BE2C (cell line): ENCODE measurements around the gene XXYLT1.

ENCODE experiments used
- DNase-seq: peaks from one replicate; pipeline ENCODE4 v3.0.0-alpha.2; 2020
- H3K27me3 ChIP-seq: fragments of 250-450 bp; sonication (Bioruptor Pico); 2 replicates; pipeline ENCODE4 v1.5.1; 2020; ENCODE audit warnings: mild to moderate bottlenecking
- H3K36me3 ChIP-seq: fragments of 250-450 bp; sonication (Bioruptor Pico); 2 replicates; pipeline ENCODE4 v1.5.1; 2020; ENCODE audit warnings: mild to moderate bottlenecking
- H3K4me1 ChIP-seq: fragments of 250-450 bp; sonication (Bioruptor Pico); 2 replicates; pipeline ENCODE4 v1.5.1; 2020
- H3K4me3 ChIP-seq: 2 replicates; pipeline ENCODE4 v1.5.1; 2011; ENCODE audit warnings: low read depth, low read length
- H3K9me3 ChIP-seq: fragments of 250-450 bp; sonication (Bioruptor Pico); 2 replicates; pipeline ENCODE4 v1.5.1; 2020
- CTCF ChIP-seq: IDR thresholded peaks from 2 replicates; pipeline ENCODE4 v1.5.1; 2012; ENCODE audit warnings: mild to moderate bottlenecking, low read depth, low read length

Gene XXYLT1

GRCh38 chr3:195263925-195264600, 6.9 kb downstream of the XXYLT1 start:
- Histone ChIP-seq H3K4me3 (no peak overlapping the region), H3K9me3 (no peaks in the 10 kb centered on the region), H3K27me3 (no peaks in the 10 kb centered on the region), H3K4me1 (peaks cover 2% of the 10 kb centered on the region), H3K36me3 (peaks cover 4% of the 10 kb centered on the region)
- no peak for TF ChIP-seq CTCF
- DNase-seq, result no peak

- DNase-seq, result no peak
- no peaks in the 10 kb centered on the region for H3K27me3 ChIP-seq
- no peak overlapping the region for H3K4me3 ChIP-seq
Observed at GRCh38 chr3:195263193-195263924, 7.6 kb downstream of the XXYLT1 start.

GRCh38 chr3:195261925-195262324, 9.0 kb downstream of the XXYLT1 start:
- Histone ChIP-seq H3K36me3 (peaks cover 4% of the 10 kb centered on the region), H3K4me3 (no peak overlapping the region), H3K27me3 (no peaks in the 10 kb centered on the region), H3K9me3 (no peaks in the 10 kb centered on the region), H3K4me1 (peaks cover 16% of the 10 kb centered on the region)
- no peak for TF ChIP-seq CTCF
- DNase-seq, result no peak

More at GRCh38 chr3:195263193-195263924, 7.6 kb downstream of the XXYLT1 start:
- Histone ChIP-seq H3K4me1 (peaks cover 9% of the 10 kb centered on the region), H3K36me3 (peaks cover 4% of the 10 kb centered on the region), H3K9me3 (no peaks in the 10 kb centered on the region)
- TF ChIP-seq CTCF, result no peak

- Histone ChIP-seq H3K4me1 (peaks cover 16% of the 10 kb centered on the region), H3K36me3 (no peaks in the 10 kb centered on the region; the same call in 1 of the 2 replicates), H3K9me3 (no peaks in the 10 kb centered on the region), H3K4me3 (peak overlapping the region; percentile 66), H3K27me3 (no peaks in the 10 kb centered on the region)
- TF ChIP-seq CTCF, result 0 out of 2 replicates have a peak, but pooled peaks have one; percentile 2
- DNase-seq, result no peak
Observed at GRCh38 chr3:195260280-195260905, 10.6 kb downstream of the XXYLT1 start.

GRCh38 chr3:195259475-195260279, 11.3 kb downstream of the XXYLT1 start:
- Histone ChIP-seq H3K4me1 (peaks cover 16% of the 10 kb centered on the region), H3K4me3 (peak overlapping the region; percentile 66), H3K27me3 (no peaks in the 10 kb centered on the region), H3K36me3 (no peaks in the 10 kb centered on the region; the same call in 1 of the 2 replicates), H3K9me3 (no peaks in the 10 kb centered on the region)
- peak; percentile 93 for DNase-seq
- TF ChIP-seq CTCF, result peak; percentile 16; the same call in 1 of the 2 replicates
